GM19455 (cell line): ENCODE results near the gene CFAP251.
"Not testable (repeated sequence)": the region's sequence is repeated elsewhere in the genome, so short reads cannot be mapped to it uniquely, and the experiment has no call there.

ENCODE experiments used
- ATAC-seq: cut with Tn5 transposase; IDR thresholded peaks from one replicate; pipeline ENCODE4 v1.9.1; 2021; ENCODE audit not compliant: unreplicated experiment

Gene CFAP251

GRCh38 chr12:121974026-121974985, 55.9 kb downstream of the CFAP251 start:
- ATAC-seq: no peak

GRCh38 chr12:121975021-121975420, 56.6 kb downstream of the CFAP251 start:
- ATAC-seq: no peak

GRCh38 chr12:121976950-121977349, 58.6 kb downstream of the CFAP251 start:
- no peak for ATAC-seq

GRCh38 chr12:121980191-121980891, 61.9 kb downstream of the CFAP251 start:
- ATAC-seq: no peak

- ATAC-seq: no peak
Measured at GRCh38 chr12:121980892-121981272, 62.5 kb downstream of the CFAP251 start.

- no peak for ATAC-seq
Measured at GRCh38 chr12:121981456-121981855, 63.1 kb downstream of the CFAP251 start.

- ATAC-seq: no peak
Measured at GRCh38 chr12:121982950-121983349, 64.6 kb downstream of the CFAP251 start.

- no peak for ATAC-seq
Measured at GRCh38 chr12:121983536-121984210, 65.3 kb downstream of the CFAP251 start.

- no peak for ATAC-seq
Measured at GRCh38 chr12:121986489-121987245, 68.3 kb downstream of the CFAP251 start.

- not testable (repeated sequence) for ATAC-seq
Measured at GRCh38 chr12:121988519-121988918, 70.1 kb downstream of the CFAP251 start.

- no peak for ATAC-seq
Measured at GRCh38 chr12:121989276-121990113, 71.1 kb downstream of the CFAP251 start.

GRCh38 chr12:121990114-121990647, 71.8 kb downstream of the CFAP251 start:
- no peak for ATAC-seq

- ATAC-seq: peak; percentile 81
Measured at GRCh38 chr12:121990692-121991603, 72.6 kb downstream of the CFAP251 start.

- peak; percentile 65 for ATAC-seq
Measured at GRCh38 chr12:121992059-121992879, 73.9 kb downstream of the CFAP251 start.

- ATAC-seq: no peak
Measured at GRCh38 chr12:121996050-121996944, 77.9 kb downstream of the CFAP251 start.

GRCh38 chr12:121996945-121997612, 78.7 kb downstream of the CFAP251 start:
- ATAC-seq: no peak
